ENCODE measurements around the gene LRRC8D.

LRRC8D gene

DNA sequence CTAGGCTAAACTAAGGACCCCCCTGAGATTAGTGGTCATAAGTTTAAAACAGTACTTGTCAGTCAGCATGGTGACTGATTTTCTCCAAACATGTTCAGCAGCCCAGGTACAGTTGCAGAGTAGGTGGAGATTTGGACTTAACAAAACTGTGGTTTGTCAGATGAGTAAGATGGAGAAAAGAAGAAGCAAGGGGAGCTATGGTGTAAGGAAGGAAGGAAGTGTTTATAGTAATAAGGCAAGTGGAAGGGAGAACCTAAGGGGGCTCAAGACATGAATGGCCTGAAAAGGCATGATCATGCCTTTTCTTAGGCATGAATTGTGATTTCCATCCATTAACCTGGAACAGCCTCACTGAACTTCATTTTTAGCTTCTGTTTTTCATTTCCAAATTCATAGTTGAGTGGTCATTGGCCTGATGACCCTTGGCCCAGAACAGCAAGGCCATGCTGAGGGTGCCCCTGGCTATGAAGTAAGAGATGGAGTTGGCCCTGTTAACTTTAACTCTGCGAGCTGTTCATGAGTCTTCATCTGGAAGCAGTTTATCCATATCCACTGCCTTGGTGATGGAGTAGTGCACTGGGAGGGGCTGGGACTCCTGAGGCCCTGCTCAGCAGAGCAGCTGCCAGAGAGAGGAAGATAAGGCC, 60.7 kb downstream of the LRRC8D start:
- TF ChIP-seq CTCF (IDR thresholded peaks at IDR 0.05; ENCODE audit: extremely low read depth, missing control alignments) = no peak
- DNase-seq (ENCODE audit: low spot score) = no peak

DNA sequence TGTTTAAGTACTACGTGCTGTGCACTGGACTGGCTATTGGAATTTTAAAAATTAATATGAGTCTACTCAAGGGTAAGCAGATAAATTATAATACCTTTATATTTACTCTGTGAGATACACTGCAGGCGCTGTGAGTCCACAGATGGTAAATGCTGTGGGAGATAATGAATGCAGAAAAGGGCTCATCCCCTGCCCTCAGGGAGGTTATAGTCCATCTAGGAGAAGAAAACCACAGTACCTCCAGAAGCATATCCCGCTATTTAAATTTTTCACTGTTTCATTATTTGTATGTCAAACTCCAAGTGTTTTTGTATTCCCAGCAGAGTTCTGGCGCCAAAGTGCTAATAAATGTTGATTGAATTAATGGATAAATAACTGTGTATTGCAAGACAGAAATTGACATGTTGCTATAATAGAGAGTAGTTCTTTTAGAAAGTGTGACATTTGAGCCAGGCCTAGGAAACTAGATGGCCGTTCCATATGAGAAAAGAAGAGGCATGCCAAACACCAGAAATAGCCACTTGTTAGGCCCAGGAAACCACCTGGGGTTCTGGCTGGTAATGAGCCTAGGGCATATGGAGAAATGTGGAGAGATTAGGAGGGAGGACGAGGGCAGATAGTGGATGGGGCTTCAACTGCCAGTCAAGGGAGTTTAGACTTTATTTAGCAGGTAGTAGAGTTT, 61.7 kb downstream of the LRRC8D start:
- no peak for TF ChIP-seq CTCF (IDR thresholded peaks at IDR 0.05; ENCODE audit: extremely low read depth, missing control alignments)

DNA sequence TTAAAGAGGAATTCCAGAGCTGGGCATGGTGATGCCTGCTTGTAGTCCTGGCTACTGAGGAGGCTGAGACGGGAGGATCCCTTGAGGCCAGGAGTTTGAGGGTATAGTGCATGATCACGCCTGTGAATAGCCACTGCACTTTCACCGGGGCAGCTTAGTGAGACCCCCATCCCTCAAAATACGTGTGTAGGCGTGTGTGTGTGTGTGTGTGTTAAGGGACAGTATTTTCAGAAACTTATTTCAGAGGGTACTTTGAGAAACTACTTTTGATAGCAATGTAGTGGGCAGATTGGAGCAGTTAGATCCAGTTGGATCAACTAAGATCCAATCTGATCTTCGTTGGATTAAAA, 62.2 kb downstream of the LRRC8D start:
- DNase-seq (ENCODE audit: low spot score) = no peak
- no peak for TF ChIP-seq CTCF (IDR thresholded peaks at IDR 0.05; ENCODE audit: extremely low read depth, missing control alignments)

More for the DNA sequence above, 61.7 kb downstream of the LRRC8D start:
- no peak for DNase-seq (ENCODE audit: low spot score)

GRCh38 chr1:89884718-89885596, 64.1 kb downstream of the LRRC8D start:
- DNase-seq (ENCODE audit: low spot score) = no peak
- no peak for TF ChIP-seq CTCF (IDR thresholded peaks at IDR 0.05; ENCODE audit: extremely low read depth, missing control alignments)

DNA sequence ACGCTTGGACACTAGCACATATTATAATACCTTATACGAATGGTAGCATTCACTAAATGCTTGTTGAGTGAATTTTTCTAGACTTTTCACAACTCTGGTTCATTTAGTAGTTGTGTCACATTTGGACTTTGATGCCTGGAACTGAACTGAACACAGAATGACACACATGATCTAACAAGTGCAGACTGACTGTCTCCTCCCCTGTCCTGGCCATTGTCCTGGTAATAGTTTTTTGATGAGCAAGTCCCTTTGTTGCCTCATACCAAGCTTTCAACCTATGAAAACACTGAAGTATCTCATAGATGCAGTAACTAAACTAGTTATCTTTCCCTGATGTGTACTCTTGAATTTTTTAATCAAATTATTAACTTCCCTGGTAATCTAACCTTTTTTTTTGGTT, 66.4 kb downstream of the LRRC8D start:
- no peak for TF ChIP-seq CTCF (IDR thresholded peaks at IDR 0.05; ENCODE audit: extremely low read depth, missing control alignments)
- DNase-seq (ENCODE audit: low spot score) = no peak

DNA sequence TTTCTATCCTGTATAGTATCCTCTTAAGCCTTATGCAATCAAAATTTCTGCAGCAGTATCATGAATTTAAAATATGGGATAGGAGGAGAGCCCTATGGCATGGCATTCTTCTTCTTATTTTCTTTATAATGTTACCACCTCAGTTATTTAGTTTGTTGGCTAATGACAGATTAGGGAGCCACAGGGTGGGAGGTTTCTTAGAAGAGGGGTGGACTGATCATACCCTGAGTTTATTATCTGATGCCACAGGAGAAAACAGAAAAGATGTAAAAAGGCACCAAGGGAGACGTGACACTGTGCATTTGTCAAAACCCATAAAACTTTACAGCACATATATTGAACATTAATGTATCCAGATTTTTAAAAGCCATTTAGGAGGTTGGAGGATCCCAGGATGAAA, 66.9 kb downstream of the LRRC8D start:
- no peak for TF ChIP-seq CTCF (IDR thresholded peaks at IDR 0.05; ENCODE audit: extremely low read depth, missing control alignments)
- DNase-seq (ENCODE audit: low spot score) = no peak

Data from GM20000 (cell line).